Glutamatergic neuron (in vitro differentiated cells): ENCODE results near the gene SF3B2. TPM values are rescaled to one million over a fixed set of nuclear protein-coding genes. Genes with fewer than 3 reads are reported as not detected.

Source experiments
- DNase-seq: peaks from one replicate; pipeline ENCODE4 v3.0.0; 2022
- H3K27ac Mint-ChIP-seq: one replicate; pipeline ENCODE4 v1.8.0; 2020; ENCODE audit warnings: mild to moderate bottlenecking, mixed read lengths, inconsistent platforms; ENCODE audit not compliant: unreplicated experiment
- H3K27me3 Mint-ChIP-seq: one replicate; pipeline ENCODE4 v1.8.0; 2020; ENCODE audit warnings: mild to moderate bottlenecking, moderate library complexity, mixed read lengths, inconsistent platforms; ENCODE audit not compliant: unreplicated experiment
- H3K36me3 Mint-ChIP-seq: one replicate; pipeline ENCODE4 v1.8.0; 2020; ENCODE audit warnings: mild to moderate bottlenecking, mixed read lengths, inconsistent platforms; ENCODE audit not compliant: unreplicated experiment
- H3K4me1 Mint-ChIP-seq: one replicate; pipeline ENCODE4 v1.8.0; 2020; ENCODE audit warnings: mild to moderate bottlenecking, low read depth, mixed read lengths, inconsistent platforms; ENCODE audit not compliant: unreplicated experiment
- H3K4me3 Mint-ChIP-seq: one replicate; pipeline ENCODE4 v1.8.0; 2020; ENCODE audit warnings: mild to moderate bottlenecking, mixed read lengths, inconsistent platforms; ENCODE audit not compliant: unreplicated experiment
- H3K9me3 Mint-ChIP-seq: one replicate; pipeline ENCODE4 v1.8.0; 2020; ENCODE audit warnings: mild to moderate bottlenecking, moderate library complexity, mixed read lengths, inconsistent platforms; ENCODE audit not compliant: unreplicated experiment
- CTCF ChIP-seq: fragments of 200-600 bp; sonication (generic); IDR thresholded peaks from one replicate; pipeline ENCODE4 v1.5.0; 2021; ENCODE audit not compliant: partially characterized antibody, unreplicated experiment
- total RNA-seq: library from RNA; stranded (reverse); fragmentation: NEBNext Ultra II Directional; extraction: Animal tissue kit (Norgen Biotek cat#: 25700); gene quantifications from one replicate; pipeline ENCODE4 v1.2.1, GENCODE V29; 2021; ENCODE audit not compliant: unreplicated experiment

The SF3B2 gene
- total RNA-seq, 1 donor from 2014 or later, result 187 TPM

- H3K27me3 Mint-ChIP-seq, result peaks cover 1% of the 10 kb centered on the region
- no peak overlapping the region for H3K27ac Mint-ChIP-seq
- peaks cover 2% of the 10 kb centered on the region for H3K9me3 Mint-ChIP-seq
- no peaks in the 10 kb centered on the region for H3K4me1 Mint-ChIP-seq
- DNase-seq, result no peak
- no peaks in the 10 kb centered on the region for H3K36me3 Mint-ChIP-seq
- no peak overlapping the region for H3K4me3 Mint-ChIP-seq
- no peak for TF ChIP-seq CTCF
Observed at GRCh38 chr11:66039765-66040164, 12.4 kb upstream of the SF3B2 start.

- peaks cover 2% of the 10 kb centered on the region for H3K9me3 Mint-ChIP-seq
- H3K4me3 Mint-ChIP-seq, result no peak overlapping the region
- DNase-seq, result no peak
- no peaks in the 10 kb centered on the region for H3K36me3 Mint-ChIP-seq
- H3K27me3 Mint-ChIP-seq, result peaks cover 3% of the 10 kb centered on the region
- no peak overlapping the region for H3K27ac Mint-ChIP-seq
- no peak for TF ChIP-seq CTCF
- H3K4me1 Mint-ChIP-seq, result no peaks in the 10 kb centered on the region
Observed at GRCh38 chr11:66042227-66042995, 9.8 kb upstream of the SF3B2 start.

- peaks cover 2% of the 10 kb centered on the region for H3K9me3 Mint-ChIP-seq
- no peak overlapping the region for H3K27ac Mint-ChIP-seq
- H3K4me3 Mint-ChIP-seq, result no peak overlapping the region
- no peaks in the 10 kb centered on the region for H3K36me3 Mint-ChIP-seq
- peaks cover 3% of the 10 kb centered on the region for H3K27me3 Mint-ChIP-seq
- TF ChIP-seq CTCF, result no peak
- H3K4me1 Mint-ChIP-seq, result peaks cover 4% of the 10 kb centered on the region
- no peak for DNase-seq
Observed at GRCh38 chr11:66042996-66043906, 8.9 kb upstream of the SF3B2 start.

DNA sequence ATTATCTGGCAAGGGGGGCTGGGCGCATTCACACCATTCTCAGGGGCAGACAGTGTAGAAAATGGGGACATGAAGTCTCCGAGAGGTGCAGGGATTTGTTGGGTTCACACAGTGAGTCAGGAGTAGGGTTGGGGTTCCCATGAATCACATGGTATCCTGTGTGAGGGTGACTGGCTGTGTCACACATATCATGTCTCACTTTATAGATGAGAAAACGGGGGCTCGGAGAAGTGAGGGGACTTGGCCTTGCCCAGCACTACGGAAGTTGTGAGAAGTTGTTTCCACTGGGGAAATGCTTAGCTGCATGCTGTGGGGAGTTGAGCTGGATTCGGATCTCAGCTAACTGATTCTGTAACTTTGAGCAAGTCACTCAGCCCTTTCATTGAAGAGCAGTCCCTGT lies 7.4 kb upstream of the SF3B2 start:
- TF ChIP-seq CTCF, result no peak
- Mint-ChIP-seq H3K9me3 (peaks cover 2% of the 10 kb centered on the region), H3K27me3 (peaks cover 5% of the 10 kb centered on the region), H3K4me1 (peaks cover 5% of the 10 kb centered on the region), H3K36me3 (no peaks in the 10 kb centered on the region), H3K4me3 (no peak overlapping the region), H3K27ac (no peak overlapping the region)
- DNase-seq, result no peak
